IPS-11a (cell line): ENCODE data around the gene CCT6B.
"Not testable (repeated sequence)": the region's sequence is repeated elsewhere in the genome, so short reads cannot be mapped to it uniquely, and the experiment has no call there.

Experiments used
- H3K4me3 ChIP-seq: one replicate; pipeline ENCODE4 v1.5.1; 2013; ENCODE audit warnings: low read depth, low read length, control low read depth

CCT6B gene

GRCh38 chr17:34980681-34981537 lies 19.6 kb upstream of the CCT6B start:
- H3K4me3 ChIP-seq, result peak overlapping the region; percentile 69

GRCh38 chr17:34980353-34980680 lies 19.1 kb upstream of the CCT6B start, which contains the start of gene LIG3:
Gene LIG3 (plus strand): TSS chr17:34980512. CDS start chr17:34983006, 2,494 bp downstream.
- peak within 1 kb of the TSS; percentile 69 for H3K4me3 ChIP-seq

DNA sequence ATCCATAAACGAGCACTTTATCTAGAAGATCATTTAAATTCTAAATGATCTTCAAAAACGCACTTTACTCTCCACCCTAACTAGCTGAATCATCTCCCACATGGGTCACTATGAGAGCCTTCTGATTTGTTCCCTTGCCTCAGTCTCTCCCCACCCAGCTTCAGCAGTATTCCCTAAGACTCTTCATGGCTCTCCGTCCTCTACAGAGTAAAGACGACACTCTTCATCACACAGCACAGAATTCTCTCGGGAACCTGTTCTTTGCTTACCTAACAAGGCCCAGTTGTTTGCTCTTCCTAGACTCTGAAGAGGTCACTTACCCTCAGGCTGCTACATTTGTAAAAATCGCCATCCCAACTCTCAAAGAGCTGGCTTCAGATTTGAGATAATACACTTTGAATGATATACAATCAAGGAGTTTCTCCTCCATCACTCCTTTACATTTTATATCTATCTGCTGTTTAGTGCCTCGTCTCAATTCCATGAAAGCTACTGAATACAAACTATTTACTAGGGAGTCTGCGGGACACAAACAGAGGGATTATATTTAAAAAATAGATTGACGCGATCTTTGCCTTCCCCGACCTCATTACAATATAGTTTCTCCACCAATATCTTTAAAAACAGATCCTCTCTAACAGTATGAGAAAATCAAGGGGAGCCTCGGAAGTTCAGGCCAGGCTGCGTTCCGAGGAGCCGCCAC lies 18.5 kb upstream of the CCT6B start:
- H3K4me3 ChIP-seq, result peak overlapping the region; percentile 69

DNA sequence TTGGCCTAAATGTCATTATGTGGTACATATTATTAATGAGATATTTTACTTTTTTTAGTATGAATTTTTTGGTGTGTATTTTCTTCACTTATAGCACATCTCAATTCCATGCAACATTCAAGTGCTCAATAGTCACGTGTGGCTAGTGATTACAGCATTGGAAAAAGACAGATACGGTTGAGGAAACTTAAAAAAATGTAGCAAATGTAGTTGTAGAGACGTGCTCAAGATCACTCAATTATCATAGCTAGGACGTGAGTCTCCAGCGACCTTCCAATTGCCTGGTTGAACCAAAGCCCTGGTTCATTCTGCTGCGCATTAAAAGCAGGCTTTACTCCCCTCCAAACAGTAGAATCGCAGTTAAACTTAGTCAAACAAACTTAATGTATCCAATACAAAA lies 17.9 kb upstream of the CCT6B start:
- H3K4me3 ChIP-seq, result peak overlapping the region; percentile 69

GRCh38 chr17:34974794-34975785 lies 13.8 kb upstream of the CCT6B start:
- H3K4me3 ChIP-seq, result no peak overlapping the region

DNA sequence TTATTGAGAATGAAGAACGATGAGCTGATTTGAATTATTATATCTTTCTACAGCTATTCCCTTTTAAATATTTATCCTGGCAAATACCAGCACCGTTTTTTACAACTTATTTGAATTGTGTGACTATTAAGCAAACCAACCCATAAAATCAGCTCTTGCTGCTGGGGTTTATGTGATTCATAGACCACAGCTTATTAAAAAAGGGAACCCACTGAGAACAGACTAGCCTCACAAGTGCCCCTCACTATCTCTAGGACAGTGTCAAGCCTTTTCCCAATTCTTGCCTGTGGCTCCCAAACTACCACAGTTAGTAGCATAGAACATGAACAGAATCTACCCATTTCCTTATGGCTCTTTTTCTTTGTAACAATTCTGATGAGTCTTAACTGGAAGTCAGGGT lies 12.9 kb upstream of the CCT6B start:
- no peak overlapping the region for H3K4me3 ChIP-seq

GRCh38 chr17:34958438-34958837 lies 2.8 kb downstream of the CCT6B start:
- H3K4me3 ChIP-seq, result no peak overlapping the region

DNA sequence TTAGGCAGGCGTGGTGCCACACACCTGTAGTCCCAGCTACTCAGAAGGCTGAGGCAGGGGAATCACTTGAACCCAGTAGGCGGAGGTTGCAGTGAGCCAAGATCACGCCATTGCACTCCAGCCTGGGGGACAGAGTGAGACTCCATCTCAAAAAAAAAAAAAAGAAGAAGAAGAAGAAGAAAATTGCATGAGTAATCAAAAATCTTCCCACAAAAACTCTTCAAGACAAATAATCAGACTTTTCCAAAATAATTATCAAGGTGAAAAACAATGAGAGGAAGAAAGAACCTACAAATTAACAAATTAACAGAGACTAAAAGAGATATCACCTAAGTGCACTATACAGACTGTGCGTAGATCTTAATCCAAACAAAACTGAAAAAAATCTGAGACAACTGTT lies 10.5 kb downstream of the CCT6B start:
- H3K4me3 ChIP-seq, result not testable (repeated sequence)

DNA sequence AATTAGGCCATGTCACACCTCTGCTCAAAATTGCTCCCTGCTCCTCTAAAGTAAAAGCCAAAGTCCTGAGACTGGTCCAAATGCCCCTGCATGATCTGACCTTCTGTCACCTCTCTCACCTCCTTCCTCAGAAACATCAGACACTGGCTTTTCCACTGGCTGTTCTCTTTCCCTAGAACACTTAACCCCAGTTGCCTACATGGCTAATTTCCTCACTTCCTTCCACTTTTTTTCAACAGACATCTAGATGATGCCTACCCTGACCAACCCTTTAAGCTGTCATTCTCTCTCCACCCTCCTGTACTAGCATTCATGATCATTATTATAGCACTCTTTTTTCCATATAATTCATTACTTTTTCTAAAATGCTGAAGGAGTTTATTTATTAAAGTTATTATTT lies 31.0 kb downstream of the CCT6B start:
- H3K4me3 ChIP-seq, result no peak overlapping the region

DNA sequence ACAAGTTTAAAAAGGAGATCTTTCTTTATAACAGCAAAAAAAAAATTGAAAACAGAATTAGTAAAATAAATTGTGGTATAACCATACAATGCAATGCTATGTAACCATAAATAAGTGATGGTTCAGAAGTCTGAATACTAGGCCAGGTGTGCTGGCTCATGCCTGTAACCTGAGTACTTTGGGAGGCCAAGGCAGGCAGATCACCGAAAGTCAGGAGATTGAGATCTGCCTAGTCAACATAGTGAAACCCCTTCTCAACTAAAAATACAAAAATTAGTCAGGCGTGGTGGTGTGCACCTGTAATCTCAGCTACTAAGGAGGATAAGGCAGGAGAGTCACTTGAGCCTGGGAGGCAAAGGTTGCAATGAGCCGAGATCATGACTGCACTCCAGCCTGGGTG lies 34.6 kb downstream of the CCT6B start:
- H3K4me3 ChIP-seq, result no peak overlapping the region

DNA sequence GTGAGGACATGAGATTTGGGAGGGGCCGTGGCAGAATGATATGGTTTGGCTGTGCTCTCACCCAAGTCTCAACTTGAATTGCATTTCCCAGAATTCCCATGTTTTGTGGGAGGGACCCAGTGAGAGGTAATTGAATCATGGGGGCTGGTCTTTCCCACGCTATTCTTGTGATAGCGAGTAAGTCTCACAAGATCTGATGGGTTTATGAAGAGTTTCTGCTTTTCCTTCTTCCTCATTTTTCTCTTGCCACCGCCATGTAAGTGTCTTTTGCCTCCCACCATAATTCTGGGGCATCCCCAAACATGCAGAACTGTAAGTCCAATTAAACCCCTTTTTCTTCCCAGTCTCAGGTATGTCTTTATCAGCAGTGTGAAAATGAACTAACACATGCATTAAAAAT lies 40.6 kb downstream of the CCT6B start:
- no peak overlapping the region for H3K4me3 ChIP-seq

- no peak overlapping the region for H3K4me3 ChIP-seq
These were observed 43.9 kb downstream of the CCT6B start for GRCh38 chr17:34917381-34917780.

- H3K4me3 ChIP-seq, result no peak overlapping the region
These were observed 45.1 kb downstream of the CCT6B start for GRCh38 chr17:34916120-34916519.

- no peak overlapping the region for H3K4me3 ChIP-seq
These were observed 48.3 kb downstream of the CCT6B start for GRCh38 chr17:34913001-34913400.

- H3K4me3 ChIP-seq, result no peak overlapping the region
These were observed 52.2 kb downstream of the CCT6B start for GRCh38 chr17:34909040-34909439.

DNA sequence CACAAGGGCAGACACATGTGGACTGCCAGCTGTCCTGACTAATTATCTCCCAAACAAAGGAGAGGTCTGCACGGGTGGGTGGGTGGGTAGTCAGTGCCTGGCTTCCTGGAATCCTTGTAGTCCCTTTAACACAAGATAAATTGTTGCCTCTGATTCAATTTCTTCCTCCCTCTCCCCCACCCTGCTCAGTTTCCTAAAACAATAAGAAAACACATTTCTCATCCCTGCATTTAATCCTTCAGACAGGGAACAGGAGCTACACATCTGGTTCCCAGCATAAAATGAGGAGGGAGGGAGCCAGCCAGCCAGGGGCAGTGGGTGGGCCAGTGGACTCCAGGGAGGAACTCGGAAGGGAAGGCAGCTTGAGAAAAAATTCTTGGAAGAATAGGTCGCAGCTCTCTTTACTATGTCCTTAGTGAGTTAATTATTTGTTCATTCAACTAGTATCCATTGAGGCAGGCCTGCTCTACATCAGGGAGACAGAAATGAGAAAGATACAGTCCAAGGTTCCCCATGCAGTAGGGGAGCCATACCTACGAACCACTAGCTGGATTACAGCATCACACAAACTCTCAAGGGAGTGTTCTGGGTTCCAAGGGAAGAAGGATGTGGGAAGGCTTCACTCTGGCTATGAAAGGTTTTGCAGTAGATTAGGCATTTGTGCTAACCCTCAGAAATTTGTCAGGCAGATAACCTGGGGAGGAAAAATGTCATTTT lies 58.3 kb downstream of the CCT6B start:
- no peak overlapping the region for H3K4me3 ChIP-seq

GRCh38 chr17:34899643-34900291 lies 61.5 kb downstream of the CCT6B start:
- H3K4me3 ChIP-seq, result no peak overlapping the region

DNA sequence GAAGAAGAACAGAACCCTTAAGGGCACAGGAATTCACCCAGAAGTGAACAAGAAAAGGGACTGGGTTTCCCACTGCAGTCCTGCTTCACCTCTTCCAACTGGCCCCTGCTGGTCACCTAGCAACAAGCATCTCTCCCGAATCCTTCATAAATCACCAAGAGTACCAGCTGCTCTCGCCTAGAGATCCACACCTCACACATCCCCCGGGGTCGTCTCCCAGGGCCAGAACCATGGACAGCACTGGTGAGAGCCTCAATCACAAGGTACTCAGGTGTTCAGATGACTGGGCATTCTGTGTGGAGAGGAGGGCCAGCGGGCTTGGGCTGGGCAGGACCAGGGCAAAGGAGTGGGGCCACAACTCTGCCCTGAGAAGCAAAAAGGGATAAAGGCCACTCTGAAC lies 65.9 kb downstream of the CCT6B start:
- no peak overlapping the region for H3K4me3 ChIP-seq

- H3K4me3 ChIP-seq, result no peak overlapping the region
These were observed 66.3 kb downstream of the CCT6B start for GRCh38 chr17:34894964-34895363.
